H1 (cell line): Measurements from ENCODE around the gene RNF32.

Source experiments
- CTCF ChIP-seq, 3 experiments: IDR thresholded peaks; 1 replicate in 2 of 3; 2 replicates in 1 of 3; pipeline versions ENCODE4 v1.5.1 to v1.6.1; 2011; ENCODE audit warnings: low read length in 3 of 3, mild to moderate bottlenecking in 3 of 3, inconsistent platforms in 2 of 3, low read depth in 1 of 3, moderate library complexity in 1 of 3; ENCODE audit not compliant: insufficient read depth in 1 of 3; ENCODE audit errors: control extremely low read depth in 1 of 3
- GABPA ChIP-seq: IDR thresholded peaks from 2 replicates; pipeline ENCODE4 v1.6.1; 2011; ENCODE audit warnings: mild to moderate bottlenecking, low read length, moderate library complexity, borderline replicate concordance; ENCODE audit not compliant: insufficient read depth

- TF ChIP-seq GABPA (no peak), CTCF (IDR thresholded peaks at IDR 0.05; ENCODE audit: control extremely low read depth in 1 of 3, insufficient read depth in 1 of 3, low read depth in 1 of 3, low read length in 3 of 3) (no peak)
Observed at GRCh38 chr7:156610601-156611000, 30.0 kb upstream of the RNF32 start.
